Psoas muscle (tissue), 8 donors: Measurements from ENCODE around the gene CEP250. TPM values are rescaled to one million over a fixed set of nuclear protein-coding genes. Genes with fewer than 3 reads are reported as not detected.

Source experiments
- ATAC-seq, 4 donors: fragments of 200-7000 bp; cut with Tn5 transposase; one replicate each; pipeline ENCODE4 v1.9.1; 2020; ENCODE audit warnings: moderate library complexity in 3 of 4, mild to moderate bottlenecking in 2 of 4
- DNase-seq, 2 donors: peaks; one replicate each; pipeline ENCODE4 v3.0.0-alpha.2; 2020
- H3K27ac ChIP-seq: fragments of 200-600 bp; one replicate; pipeline ENCODE4 v1.8.0; 2022
- H3K27me3 ChIP-seq, 3 donors: fragments of 200-600 bp in 1 of 3; one replicate each; pipeline versions ENCODE4 v1.6.1 to v1.8.0; 2013 to 2022; ENCODE audit warnings: low read length in 2 of 3, mild to moderate bottlenecking in 2 of 3, moderate library complexity in 1 of 3; ENCODE audit not compliant: insufficient read depth in 3 of 3
- H3K36me3 ChIP-seq, 2 donors: fragments of 200-600 bp in 1 of 2; one replicate each; pipeline versions ENCODE4 v1.6.1 to v1.8.0; 2013 to 2022; ENCODE audit warnings: low read depth in 1 of 2, mild to moderate bottlenecking in 1 of 2, moderate library complexity in 1 of 2; ENCODE audit not compliant: insufficient read depth in 1 of 2
- H3K4me1 ChIP-seq: fragments of 200-600 bp; one replicate; pipeline ENCODE4 v1.8.0; 2022
- H3K4me3 ChIP-seq: fragments of 200-600 bp; one replicate; pipeline ENCODE4 v1.8.0; 2022; ENCODE audit warnings: mild to moderate bottlenecking
- H3K9me3 ChIP-seq: fragments of 200-600 bp; one replicate; pipeline ENCODE4 v1.8.0; 2022
- CTCF ChIP-seq: fragments of 200-600 bp; IDR thresholded peaks from one replicate; pipeline ENCODE4 v1.8.0; 2022; ENCODE audit warnings: antibody characterized with exemption
- WGBS, 3 donors: extraction: QIAGEN DNeasy Blood & Tissue Kit; methylation state at CpG; one replicate each; pipeline versions ENCODE4 v1.1.6 to v1.1.7; 2013; 5-methylcytosine and 5-hydroxymethylcytosine counted together
- intact Hi-C, 2 donors: fragments of 100-400 bp; cut with DNase I; formaldehyde crosslinking; loops; one replicate each; pipeline versions ENCODE4 v1.11.0 to v1.14.2; 2022
- polyA plus RNA-seq, 3 donors: library from polyadenylated mRNA; stranded (reverse); fragments of 200-250 nt; gene quantifications; one replicate each; pipeline ENCODE4 v1.2.3, GENCODE V29; 2013
- total RNA-seq, 4 donors: library from RNA; stranded (reverse); fragmentation: NEBNext Ultra II Directional in 2 of 4; extraction: Animal tissue kit (Norgen Biotek cat#: 25700) in 2 of 4; gene quantifications; one replicate each; pipeline versions ENCODE4 v1.2.1 to v1.2.4, GENCODE V29; 2021 to 2023
- donor health status: healthy with polysubstance abuse.
- donor health status: DM: no; HTN: no; CAD: no; lungs with moderate emphysema.
- donor health status: Bipolar disorder and iron deficiency.
- donor health status: healthy.
- donor health status: DM: yes; HTN: yes; CAD: no.
- donor health status: DM: no; HTN: no; CAD: no.
- donor health status: DM: no; HTN: no; CAD: no.
- donor health status: DM: yes; HTN: yes; CAD: no.

Gene CEP250
- total and polyA plus RNA-seq, 7 donors, result 4.2 to 19.3 (median 17.0) TPM

- WGBS, 3 donors, result 84 to 87% (median 85%) methylated on average over 10 of the region's 10 CpGs
- no peak for TF ChIP-seq CTCF
- DNase-seq, result peak in 1 of 2 donors; percentile 4
- H3K4me1 ChIP-seq, result no peaks in the 10 kb centered on the region
- H3K27me3 ChIP-seq, result no peaks in the 10 kb centered on the region
- H3K4me3 ChIP-seq, result no peak overlapping the region
- ATAC-seq, result no peak
- H3K36me3 ChIP-seq, result peaks cover 0 to 2% of the 10 kb centered on the region in 2 donors
- no peaks in the 10 kb centered on the region for H3K9me3 ChIP-seq
- H3K27ac ChIP-seq, result no peak overlapping the region
- intact Hi-C loops, result no loop called here
Observed at GRCh38 chr20:35563834-35564233, 108.4 kb downstream of the CEP250 start.

- H3K9me3 ChIP-seq, result no peaks in the 10 kb centered on the region
- H3K27ac ChIP-seq, result no peak overlapping the region
- H3K4me1 ChIP-seq, result no peaks in the 10 kb centered on the region
- TF ChIP-seq CTCF, result no peak
- no peak overlapping the region for H3K4me3 ChIP-seq
- intact Hi-C loops, result no loop called here
- 90 to 94% (median 91%) methylated on average over 7 of the region's 7 CpGs for WGBS, 3 donors
- ATAC-seq, result no peak
- DNase-seq, result peak in 1 of 2 donors; percentile 37
- H3K27me3 ChIP-seq, result no peaks in the 10 kb centered on the region
- H3K36me3 ChIP-seq, result no peaks in the 10 kb centered on the region
Observed at GRCh38 chr20:35564905-35565304, 109.5 kb downstream of the CEP250 start.

GRCh38 chr20:35568645-35569044 lies 113.2 kb downstream of the CEP250 start:
- peak in 1 of 2 donors; percentile 4 for DNase-seq
- H3K9me3 ChIP-seq, result no peaks in the 10 kb centered on the region
- intact Hi-C loops, result no loop called here
- 7 to 30% (median 21%) methylated on average over 2 of the region's 2 CpGs for WGBS, 3 donors
- ATAC-seq, result no peak
- no peak overlapping the region for H3K27ac ChIP-seq
- H3K36me3 ChIP-seq, result no peaks in the 10 kb centered on the region
- TF ChIP-seq CTCF, result no peak
- H3K4me1 ChIP-seq, result no peaks in the 10 kb centered on the region
- H3K27me3 ChIP-seq, result no peaks in the 10 kb centered on the region
- H3K4me3 ChIP-seq, result no peak overlapping the region

Other genes starting within 250 kb of the CEP250 start
- under 1 TPM in 3 of 4 donors, not detected in 1; 0.17 to 0.27 (median 0.20) TPM for gene MMP24, start 228.9 kb upstream of the CEP250 start, total RNA-seq
- gene MMP24, start 228.9 kb upstream of the CEP250 start, polyA plus RNA-seq, result under 1 TPM; 0.01 to 0.07 (median 0.04) TPM
- 10 to 100 TPM; 25.1 to 40.6 (median 27.2) TPM for gene MMP24OS, start 177.5 kb upstream of the CEP250 start, total RNA-seq
- 10 to 100 TPM; 10.4 to 22.5 (median 19.3) TPM for gene MMP24OS, start 177.5 kb upstream of the CEP250 start, polyA plus RNA-seq
- gene EIF6, start 170.8 kb upstream of the CEP250 start, total RNA-seq, result 10 to 100 TPM; 44.3 to 65.5 (median 52.6) TPM
- gene EIF6, start 170.8 kb upstream of the CEP250 start, polyA plus RNA-seq, result 100 to 1,000 TPM in 1 of 3 donors, 10 to 100 TPM in 2; 63.0 to 169 (median 71.1) TPM
- gene FAM83C, start 163.2 kb upstream of the CEP250 start, total RNA-seq, result not detected
- gene FAM83C, start 163.2 kb upstream of the CEP250 start, polyA plus RNA-seq, result under 1 TPM; 0.04 to 0.07 (median 0.04) TPM
- gene UQCC1, start 43.6 kb upstream of the CEP250 start, total RNA-seq, result 100 to 1,000 TPM in 2 of 4 donors, 10 to 100 TPM in 2; 67.3 to 120 (median 85.8) TPM
- gene UQCC1, start 43.6 kb upstream of the CEP250 start, polyA plus RNA-seq, result 100 to 1,000 TPM in 2 of 3 donors, 10 to 100 TPM in 1; 71.8 to 129 (median 118) TPM
- 1 to 10 TPM in 1 of 4 donors, under 1 TPM in 2, not detected in 1; 0.13 to 1.1 (median 0.22) TPM for gene GDF5, start 17.4 kb upstream of the CEP250 start, total RNA-seq
- gene GDF5, start 17.4 kb upstream of the CEP250 start, polyA plus RNA-seq, result under 1 TPM in 2 of 3 donors, not detected in 1; 0.03 to 0.13 TPM
- gene C20orf173, start 74.1 kb downstream of the CEP250 start, total RNA-seq, result not detected
- gene C20orf173, start 74.1 kb downstream of the CEP250 start, polyA plus RNA-seq, result not detected
- 10 to 100 TPM; 61.7 to 71.6 (median 64.6) TPM for gene ERGIC3, start 86.5 kb downstream of the CEP250 start, total RNA-seq
- 10 to 100 TPM; 67.9 to 83.5 (median 78.1) TPM for gene ERGIC3, start 86.5 kb downstream of the CEP250 start, polyA plus RNA-seq
- gene SPAG4, start 160.2 kb downstream of the CEP250 start, total RNA-seq, result 1 to 10 TPM; 1.1 to 2.1 (median 1.4) TPM
- gene SPAG4, start 160.2 kb downstream of the CEP250 start, polyA plus RNA-seq, result 1 to 10 TPM in 1 of 3 donors, under 1 TPM in 2; 0.49 to 1.1 (median 0.61) TPM
- 10 to 100 TPM; 55.9 to 75.4 (median 67.1) TPM for gene CPNE1, start 209.3 kb downstream of the CEP250 start, total RNA-seq
- gene CPNE1, start 209.3 kb downstream of the CEP250 start, polyA plus RNA-seq, result 10 to 100 TPM; 59.5 to 62.1 (median 61.6) TPM
- 10 to 100 TPM; 20.8 to 61.5 (median 45.5) TPM for gene RBM12, start 209.3 kb downstream of the CEP250 start, total RNA-seq
- 10 to 100 TPM in 1 of 3 donors, 1 to 10 TPM in 2; 5.3 to 22.5 (median 8.8) TPM for gene RBM12, start 209.3 kb downstream of the CEP250 start, polyA plus RNA-seq
- gene NFS1, start 243.8 kb downstream of the CEP250 start, total RNA-seq, result 10 to 100 TPM; 23.6 to 45.0 (median 40.3) TPM
- gene NFS1, start 243.8 kb downstream of the CEP250 start, polyA plus RNA-seq, result 10 to 100 TPM; 19.8 to 35.2 (median 26.1) TPM
- gene ROMO1, start 243.8 kb downstream of the CEP250 start, total RNA-seq, result 100 to 1,000 TPM; 133 to 172 (median 143) TPM
- 100 to 1,000 TPM; 253 to 379 (median 323) TPM for gene ROMO1, start 243.8 kb downstream of the CEP250 start, polyA plus RNA-seq